Panc1 (cell line): ENCODE data around the gene CXCR1.

ENCODE experiments used
- CTCF ChIP-seq: fragments of 450-650 bp; IDR thresholded peaks from 2 replicates; pipeline ENCODE4 v1.5.1; 2017; ENCODE audit warnings: mild to moderate bottlenecking
- REST ChIP-seq, 2 experiments: IDR thresholded peaks; 2 replicates each; pipeline ENCODE4 v1.6.1; 2011 to 2012; ENCODE audit warnings: low read depth in 2 of 2, control low read depth in 1 of 2, low read length in 1 of 2, mild to moderate bottlenecking in 1 of 2, moderate library complexity in 1 of 2; ENCODE audit not compliant: insufficient read depth in 1 of 2
- SIN3A ChIP-seq: IDR thresholded peaks from 2 replicates; pipeline ENCODE4 v1.6.1; 2012; ENCODE audit warnings: low read depth, mild to moderate bottlenecking, low read length, moderate library complexity, borderline replicate concordance; ENCODE audit not compliant: insufficient read depth

- TF ChIP-seq CTCF (no peak), REST (IDR thresholded peaks at IDR 0.05; ENCODE audit: insufficient read depth in 1 of 2, low read depth in 2 of 2, low read length in 1 of 2) (no peak), SIN3A (no peak)
These were observed 42.8 kb downstream of the CXCR1 start for GRCh38 chr2:218123986-218124385.
